ENCODE data around the gene NALCN.

NALCN gene

DNA sequence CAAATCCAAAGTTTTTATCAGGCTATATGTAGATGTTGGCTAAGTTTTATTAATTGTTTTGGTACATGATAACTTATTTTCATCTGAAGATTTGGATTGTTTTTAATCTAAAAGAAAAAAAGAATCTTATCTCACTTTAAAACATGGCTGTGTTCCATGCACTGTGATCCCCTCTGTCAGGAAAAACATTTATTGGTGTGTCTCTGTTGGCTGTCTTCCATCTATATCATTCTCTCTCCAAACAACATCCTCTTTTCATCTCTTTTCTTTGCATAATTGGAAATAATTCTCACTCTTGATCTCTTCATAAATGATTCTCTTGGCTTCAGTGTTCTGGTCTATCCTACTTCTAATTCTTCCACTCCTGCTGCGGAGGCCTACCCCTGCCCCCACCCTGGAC lies 4.2 kb downstream of the NALCN start:
- no peak for DNase-seq

DNA sequence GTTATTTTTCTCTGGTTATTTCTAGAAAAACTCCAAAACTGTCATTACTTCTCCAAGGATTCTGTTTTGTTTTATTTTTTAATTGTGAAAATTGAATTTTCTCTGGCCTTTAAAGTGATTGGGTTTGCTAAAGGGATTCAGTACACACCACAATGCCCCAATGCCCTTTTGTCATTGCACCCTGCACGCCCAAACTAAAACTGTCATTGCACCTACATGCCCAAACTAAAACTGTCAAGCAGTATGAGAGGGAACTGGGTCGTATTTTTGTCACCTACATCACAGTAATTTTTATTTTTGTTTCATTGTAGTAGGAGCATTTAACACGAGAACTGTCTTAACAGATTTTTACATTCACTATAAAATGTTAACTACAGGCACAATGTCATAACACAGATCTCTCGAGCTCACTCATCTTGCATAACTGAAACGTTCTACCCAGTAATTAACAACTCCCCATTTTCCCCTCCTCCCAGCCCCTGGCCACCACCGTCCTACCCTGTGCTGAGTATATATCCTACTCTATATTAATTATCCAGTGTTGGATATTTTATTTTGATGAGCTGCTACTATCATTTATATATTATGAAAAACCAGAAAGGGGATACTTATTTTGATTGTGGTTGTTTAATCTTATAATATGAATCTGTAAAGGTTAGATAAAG lies 7.2 kb downstream of the NALCN start:
- DNase-seq: no peak

DNA sequence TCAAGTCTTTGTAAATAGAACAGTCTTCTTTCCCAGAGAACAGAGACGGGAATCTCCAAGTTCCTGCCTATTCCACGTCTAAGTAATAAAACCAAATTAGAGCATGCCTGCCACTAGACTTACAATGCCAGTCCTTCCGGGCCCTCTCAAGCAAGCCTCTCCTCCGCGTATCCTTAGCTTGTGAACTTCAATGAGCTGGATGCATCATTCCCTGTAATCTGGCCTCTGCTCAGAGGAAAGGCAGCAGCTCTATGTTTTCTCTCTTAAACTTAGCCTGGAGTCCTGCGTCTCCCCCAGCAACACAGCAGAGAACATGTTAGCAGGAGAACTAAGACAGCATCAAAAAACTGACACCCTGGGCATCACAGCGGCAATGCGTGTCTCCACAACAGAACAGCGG lies 8.2 kb downstream of the NALCN start:
- no peak for DNase-seq

DNA sequence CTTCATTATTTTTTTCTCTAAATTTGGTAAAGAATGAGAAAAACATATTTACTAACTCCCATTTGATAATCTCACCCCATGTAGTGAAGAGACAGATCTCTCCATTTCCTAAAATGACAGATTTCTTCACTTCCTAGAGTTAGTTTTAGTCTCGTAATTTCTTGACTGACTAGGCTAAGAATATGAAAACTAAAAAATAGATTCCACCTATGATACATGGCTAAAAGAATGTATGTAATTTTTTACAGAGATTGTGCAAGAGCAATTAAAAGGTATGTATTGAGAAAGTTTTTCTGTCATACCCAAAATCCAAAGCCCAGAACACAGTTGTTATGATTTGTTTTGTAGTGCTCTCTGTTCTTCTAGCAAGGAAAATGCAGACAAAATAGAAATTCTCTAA lies 9.5 kb downstream of the NALCN start:
- DNase-seq: no peak

DNA sequence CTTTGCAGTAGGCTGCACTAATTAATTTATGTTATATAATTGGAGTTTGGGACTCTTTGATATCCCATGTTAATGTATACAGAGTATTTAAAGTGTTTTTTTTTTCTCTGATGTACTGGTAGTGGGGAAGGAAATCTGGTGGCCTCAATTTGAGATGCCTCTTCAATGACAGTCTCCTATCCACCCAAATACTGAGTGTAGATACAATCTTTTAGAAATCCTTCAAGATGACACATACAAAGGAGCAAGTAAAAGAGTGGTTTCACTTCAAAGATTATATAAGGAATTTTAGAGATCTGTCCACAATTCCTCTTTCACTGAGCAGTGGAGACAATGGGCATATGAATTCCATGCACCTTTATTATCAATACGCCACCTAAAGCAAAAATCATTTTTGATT lies 15.1 kb downstream of the NALCN start:
- DNase-seq: no peak

DNA sequence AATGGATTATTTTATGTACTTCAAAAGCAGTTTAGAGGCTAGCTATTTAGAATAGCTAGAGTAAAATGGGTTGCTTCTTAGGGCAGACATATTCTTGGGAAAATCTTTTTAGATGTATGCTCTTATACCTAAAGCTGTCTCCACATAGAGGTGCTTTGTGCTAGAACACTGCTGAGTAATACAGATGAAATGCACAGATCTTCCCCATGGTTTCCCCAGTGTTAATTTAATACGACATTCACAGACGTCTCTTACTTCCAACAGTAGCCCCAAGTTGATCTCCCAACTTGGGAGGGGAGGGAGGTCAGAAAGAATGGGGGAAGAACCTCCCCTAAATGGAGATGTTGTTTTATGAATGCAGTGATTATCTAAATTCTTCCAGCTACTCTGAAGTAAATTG lies 16.9 kb downstream of the NALCN start:
- DNase-seq: no peak

DNA sequence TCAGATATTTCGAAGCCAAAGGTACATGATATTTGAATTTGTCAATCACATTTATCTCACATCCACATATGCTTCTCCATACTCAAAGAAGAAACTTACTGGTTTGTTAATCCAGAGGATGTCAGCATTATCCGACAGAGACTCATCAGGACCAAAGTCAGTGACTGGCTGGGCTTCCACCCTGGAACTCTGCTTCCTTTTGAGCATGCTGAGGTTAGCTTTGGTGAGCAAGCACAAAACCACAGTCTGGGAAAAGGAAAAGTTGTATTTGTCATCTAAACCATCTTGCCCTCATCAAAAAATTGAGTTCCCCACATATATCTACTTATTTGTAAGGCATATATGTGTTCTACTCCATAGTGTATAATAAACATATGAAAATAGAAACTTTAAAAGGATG lies 17.4 kb downstream of the NALCN start:
- DNase-seq: no peak

DNA sequence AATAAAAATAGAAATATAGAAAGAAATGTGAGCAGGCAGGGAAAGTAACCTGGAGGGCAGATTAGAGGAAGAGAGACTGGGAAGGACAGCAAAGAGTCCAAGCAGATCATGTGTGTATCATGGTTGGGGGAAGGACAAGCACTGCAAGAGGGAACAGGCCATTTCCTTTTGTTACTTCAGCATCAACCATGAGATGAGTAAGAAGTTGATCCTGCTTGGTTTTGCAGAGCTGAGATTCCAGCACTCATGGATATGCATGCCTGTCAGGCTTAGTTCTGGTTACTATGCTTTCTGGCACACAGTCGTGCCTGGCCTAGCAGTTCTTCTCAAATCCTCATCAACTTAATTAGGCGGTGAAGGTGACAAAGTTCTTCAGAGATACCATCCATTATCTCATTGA lies 18.1 kb downstream of the NALCN start:
- DNase-seq: no peak

DNA sequence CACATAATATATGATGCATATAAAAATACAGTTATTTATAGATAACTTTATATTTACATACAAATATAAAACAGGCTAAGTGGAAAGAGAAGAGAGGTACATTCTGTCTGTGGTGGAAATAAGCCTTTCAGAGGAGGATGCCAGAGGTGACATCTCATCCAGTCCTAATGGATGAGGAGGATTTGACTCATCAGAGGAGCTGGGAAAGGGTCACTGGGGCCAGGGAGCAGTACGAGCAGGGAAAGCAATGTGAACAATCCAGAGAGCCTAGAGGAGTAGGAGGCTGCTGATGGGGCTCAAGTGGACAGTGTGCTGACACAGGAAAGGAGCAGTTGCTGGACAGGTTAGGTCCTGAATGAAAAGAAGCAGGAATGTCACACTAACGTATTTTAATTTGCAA lies 18.6 kb downstream of the NALCN start:
- no peak for DNase-seq

DNA sequence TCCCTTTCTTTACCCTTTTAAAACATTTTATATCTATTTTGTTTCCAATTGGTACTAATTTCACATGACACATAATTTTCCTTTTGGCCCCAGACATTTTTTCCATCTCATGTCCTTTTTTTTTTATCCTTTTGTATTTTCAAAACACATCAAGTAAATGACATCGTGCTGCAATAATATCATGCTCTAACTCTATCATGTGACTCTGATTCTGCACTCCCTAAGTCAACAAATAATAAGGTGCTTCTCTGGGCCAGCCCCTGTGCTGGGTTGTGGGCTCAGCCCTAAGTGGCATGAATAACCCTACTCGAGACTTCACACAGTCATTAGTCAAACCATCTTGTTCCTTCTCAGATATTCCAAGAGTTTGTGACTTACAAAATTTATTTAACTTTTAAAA lies 21.7 kb downstream of the NALCN start:
- DNase-seq: no peak

DNA sequence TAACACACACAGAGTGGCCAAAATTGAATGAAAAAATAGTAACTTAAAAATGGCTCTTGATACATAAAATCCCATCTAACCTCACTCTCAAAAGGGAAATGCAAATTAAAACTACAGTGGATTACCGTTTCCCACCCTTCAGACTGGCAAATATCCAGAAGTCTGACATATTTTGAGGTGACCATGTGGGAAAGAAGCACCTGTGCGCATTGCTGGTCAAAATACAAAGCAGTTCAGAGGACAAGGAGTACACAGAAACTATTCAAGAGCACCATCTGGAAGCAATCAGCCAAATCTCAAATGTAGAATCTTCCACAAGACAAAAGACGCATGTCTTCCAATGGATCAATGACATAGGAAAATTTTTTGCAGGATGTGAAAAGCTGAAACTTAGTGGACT lies 23.2 kb downstream of the NALCN start:
- DNase-seq: no peak

DNA sequence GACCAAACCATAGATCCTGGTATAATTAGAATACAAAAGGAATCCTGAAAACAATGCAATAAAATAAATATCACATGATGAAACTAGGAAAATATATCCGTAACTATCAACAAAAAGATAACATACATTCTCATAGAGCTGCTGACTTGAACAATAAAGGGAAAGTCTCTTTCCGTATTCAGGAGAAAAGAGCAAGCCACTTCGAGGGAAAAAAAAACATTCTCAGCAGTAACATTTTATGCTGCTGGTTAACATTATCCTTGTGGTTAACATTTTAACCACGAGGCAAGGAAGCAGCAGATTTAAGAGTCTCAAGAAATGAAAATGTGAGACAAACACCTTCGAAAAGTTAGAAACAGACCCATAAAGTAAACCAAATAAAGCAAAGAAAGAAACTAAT lies 25.8 kb downstream of the NALCN start:
- no peak for DNase-seq

DNA sequence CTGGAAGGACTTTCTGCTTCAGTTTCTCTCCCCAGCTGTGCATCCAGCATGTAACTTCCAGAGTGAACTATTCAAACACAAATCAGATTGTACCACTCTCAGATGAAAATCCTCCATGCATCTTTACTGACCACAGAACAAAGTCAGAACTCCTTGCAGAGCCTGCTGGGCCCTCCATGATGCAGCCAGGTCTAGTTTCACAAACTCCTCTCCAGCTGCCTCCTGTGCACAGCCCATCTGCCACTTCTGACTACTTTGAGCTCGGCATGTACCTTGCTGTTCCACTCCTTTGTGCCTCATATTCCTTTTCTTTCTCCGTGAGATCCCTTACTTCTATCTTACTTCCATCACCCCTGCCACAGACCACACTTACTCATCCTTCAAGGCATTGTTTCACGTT lies 31.4 kb downstream of the NALCN start:
- DNase-seq: no peak

DNA sequence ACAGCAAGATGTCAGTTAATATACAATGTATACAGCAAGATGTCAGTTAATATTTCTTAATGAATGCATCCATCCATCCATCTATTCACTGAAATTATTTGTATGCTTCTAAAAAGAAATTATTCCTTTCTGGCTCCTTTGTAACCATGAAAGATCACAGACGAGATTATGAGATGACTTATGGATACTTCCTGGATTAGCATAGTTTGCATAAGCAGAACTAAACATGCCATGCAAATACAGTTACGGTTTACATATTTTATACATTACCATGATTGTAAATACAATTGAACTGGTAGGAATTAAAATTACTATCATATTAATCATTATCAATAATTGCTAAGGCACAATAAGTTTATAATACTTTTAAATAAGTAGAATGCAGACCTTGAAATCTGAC lies 32.7 kb downstream of the NALCN start:
- DNase-seq: no peak

DNA sequence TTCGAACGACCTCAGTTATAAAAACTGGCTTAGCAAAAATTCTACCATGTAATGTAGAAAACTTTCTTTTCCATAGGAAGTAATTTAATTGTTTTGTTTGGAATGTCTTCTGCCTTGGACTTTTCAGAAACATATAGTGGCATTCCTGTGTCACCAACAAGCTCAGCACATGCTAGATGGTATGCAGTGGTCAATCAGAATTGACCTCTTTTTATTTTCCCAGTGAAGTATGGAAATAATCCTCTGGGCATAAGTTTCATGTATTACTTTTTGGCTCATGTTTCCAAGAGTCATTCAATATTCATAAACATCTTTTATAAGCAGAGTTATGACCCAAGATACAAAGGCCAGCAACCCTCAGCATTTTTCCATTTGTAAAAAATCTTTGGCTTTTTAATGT lies 33.6 kb downstream of the NALCN start:
- DNase-seq: no peak

DNA sequence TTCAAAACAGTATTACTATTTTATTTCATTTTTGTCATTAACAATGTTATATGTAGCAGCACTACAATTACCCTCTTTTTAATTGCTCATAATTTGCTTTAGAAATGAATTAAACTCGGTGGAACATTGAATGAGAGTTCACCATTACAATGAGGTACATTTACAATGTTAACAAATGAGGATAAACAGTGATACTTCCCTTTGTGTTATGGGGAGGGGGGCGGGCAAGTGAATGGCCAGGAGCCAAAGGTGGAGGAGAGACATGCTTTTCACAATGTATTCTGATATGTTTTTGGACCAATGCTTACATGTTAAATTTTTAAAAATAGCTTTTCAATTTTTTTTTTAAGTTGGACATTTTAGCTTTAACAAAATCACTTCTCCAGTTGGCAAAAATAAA lies 34.2 kb downstream of the NALCN start:
- no peak for DNase-seq

DNA sequence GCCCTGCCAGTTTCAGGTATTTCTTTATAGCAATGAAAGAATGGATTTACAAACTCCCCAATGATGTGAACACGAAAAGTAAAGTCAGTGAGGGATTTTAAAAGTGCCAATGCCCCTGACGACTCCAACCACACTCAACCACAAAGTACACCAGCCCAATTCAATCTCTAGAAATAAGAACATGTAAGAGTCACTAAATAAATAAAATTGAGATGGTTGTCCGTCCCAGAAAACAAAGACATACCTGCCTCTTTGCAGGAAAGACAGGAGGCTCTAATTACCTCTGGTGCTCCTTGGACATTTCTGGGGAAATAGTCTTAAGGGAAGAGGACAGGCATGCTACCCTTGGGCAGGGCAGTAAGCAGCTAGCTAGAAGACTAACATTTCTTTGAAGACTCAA lies 55.8 kb downstream of the NALCN start:
- DNase-seq: no peak

DNA sequence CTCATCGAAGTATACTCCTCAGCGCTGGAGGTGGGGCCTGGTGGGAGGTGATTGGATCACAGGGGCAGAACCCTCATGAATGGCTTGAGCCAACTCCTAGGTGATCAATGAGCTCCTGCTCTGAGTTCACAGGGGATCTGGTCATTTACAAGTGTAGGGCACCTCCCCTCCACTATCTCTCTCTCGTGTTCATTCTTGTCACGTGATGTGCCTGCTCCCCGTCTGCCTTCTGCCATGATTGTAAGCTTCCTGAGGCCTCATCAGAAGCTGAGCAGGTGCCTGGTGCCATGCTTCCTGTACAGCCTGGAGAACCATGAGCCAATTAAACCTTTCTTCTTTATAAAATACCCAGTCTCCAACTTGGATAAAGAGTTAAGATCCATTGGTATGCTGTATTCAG lies 61.4 kb downstream of the NALCN start:
- DNase-seq: no peak

DNA sequence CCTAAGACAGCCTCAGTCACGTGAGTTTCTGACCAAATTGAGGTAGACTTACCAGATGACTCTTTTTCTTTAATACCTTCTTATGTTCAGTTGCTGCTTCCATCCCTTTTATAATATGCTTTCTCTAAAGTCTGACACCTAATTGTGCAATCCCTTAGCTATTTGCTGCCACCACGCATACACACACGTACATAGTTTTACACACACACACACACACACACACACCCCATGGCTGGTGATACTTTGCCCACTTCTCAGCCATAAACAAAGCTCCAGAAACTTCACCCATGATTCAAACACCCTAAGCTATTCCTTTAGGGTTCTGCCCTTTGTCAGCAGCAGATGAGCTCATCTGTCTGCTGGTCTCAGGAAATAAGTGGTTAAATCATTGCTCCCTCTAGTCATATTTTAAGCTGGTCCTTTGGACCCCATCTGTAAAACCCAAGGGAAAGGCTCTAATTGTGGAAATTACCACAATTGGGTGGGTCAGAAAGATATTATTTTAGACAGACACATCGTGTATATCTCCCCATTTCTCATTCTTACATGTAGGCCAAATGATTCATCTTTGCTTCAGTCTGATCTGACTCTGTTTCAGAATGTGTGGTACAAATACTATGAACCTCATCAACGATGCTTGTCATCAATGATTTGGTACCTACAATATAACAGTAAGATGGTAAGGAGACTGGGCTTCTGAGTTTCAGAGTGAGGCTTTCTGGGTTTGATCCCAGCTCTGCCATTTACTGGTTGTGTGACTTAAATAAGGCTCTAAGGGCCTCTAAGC lies 69.2 kb downstream of the NALCN start:
- DNase-seq: no peak

DNA sequence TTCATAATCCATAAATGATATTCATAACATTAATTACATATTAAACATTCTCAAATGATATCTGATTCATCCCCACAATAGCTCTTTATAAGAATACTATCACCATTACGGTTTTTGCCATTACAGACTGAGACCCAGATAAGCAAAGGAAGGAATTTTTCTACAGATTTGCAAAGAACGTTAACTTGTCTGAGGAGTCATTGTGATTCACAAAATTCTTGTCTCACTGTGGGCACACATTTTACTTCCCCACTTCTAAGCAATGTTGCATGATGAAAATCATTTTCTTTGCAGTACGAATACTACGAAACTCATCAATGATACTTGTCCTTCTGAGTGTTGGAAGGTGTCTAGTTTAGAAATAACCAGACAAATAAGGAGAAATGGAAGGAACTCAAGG lies 70.1 kb downstream of the NALCN start:
- DNase-seq: no peak

DNA sequence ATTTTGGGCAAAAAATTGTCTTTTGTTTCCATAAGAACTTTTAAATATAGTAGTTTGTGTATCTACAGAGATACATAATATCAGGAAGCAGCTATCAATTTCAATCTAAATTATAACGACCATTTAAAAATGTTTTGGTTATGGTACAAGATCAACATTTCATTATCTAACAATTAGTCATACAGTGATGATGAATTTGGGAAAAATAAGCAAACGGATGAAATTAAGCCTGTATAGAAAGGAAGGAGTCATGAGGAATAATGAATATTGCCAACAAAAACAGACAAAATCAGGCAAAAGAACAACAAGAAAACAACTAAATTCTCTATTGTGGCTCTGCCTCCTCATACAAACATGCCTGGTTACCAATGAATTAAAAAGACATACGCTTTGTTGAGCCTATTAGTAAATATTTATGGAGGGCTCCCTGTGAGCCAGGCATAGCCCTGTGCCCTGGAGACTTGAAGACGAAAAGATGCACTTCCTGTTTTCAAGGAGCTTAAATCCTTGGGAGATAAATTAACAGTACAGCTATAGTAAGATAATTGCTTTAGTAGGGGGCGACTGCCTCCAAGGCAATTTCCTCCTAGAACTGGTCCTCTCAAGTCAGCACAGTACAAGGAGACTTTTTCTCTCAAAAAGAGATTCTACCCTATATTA lies 73.0 kb downstream of the NALCN start:
- no peak for DNase-seq

DNA sequence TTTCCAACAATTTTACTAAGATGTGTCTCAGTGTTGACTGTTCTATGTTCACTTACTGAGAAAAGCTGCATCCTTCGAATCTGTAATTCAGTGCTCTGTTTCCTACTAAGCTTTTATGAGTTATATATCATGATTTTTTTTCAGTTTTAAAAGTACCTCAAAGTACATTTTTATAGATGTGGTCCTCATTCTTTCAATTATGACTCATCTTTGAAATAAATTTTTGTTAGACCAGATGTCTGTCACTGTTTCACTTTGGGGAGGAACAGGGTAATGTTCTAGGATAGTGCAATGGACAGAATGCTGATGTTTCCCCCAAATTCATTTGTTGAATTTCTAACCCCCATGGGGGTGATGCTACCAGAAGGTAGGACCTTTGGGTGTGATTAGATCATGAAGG lies 74.8 kb downstream of the NALCN start:
- DNase-seq: no peak

DNA sequence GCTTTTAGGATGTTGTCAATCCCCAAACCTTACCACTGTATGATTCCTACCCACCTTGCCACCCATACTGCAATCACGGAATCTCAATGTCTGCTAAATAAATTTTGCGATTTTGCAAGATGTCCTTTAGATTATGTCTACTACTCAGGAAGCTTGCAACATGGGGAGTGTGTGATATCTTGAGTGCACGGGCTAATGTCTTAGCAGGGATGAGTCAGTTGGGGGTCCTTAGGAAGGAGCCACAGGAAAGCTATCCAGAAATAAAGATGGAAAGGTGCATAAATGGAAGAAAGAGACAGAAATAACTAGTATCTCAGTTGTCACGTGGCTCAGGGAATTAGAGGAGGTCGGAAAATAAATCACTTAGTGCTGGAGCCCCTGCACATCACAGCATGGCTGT lies 77.1 kb downstream of the NALCN start:
- no peak for DNase-seq

DNA sequence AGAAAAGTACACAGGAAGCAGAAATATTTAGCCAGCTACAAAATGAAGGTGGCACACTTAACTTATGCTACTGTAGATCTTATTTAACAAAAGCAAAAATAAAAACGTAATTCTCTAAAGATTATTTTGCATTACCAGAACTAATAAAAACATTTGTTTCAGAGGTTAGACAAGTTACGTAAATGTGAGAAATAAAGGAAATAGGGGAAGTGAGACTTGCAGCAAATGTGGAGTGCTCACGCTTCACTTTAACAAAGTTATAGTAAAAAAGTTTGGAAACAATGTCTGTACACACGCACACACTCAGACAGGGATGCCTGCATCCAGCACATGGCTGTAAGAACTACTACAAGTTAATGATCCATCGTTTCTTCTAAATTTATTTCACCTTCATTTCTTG lies 83.7 kb downstream of the NALCN start:
- DNase-seq: no peak

DNA sequence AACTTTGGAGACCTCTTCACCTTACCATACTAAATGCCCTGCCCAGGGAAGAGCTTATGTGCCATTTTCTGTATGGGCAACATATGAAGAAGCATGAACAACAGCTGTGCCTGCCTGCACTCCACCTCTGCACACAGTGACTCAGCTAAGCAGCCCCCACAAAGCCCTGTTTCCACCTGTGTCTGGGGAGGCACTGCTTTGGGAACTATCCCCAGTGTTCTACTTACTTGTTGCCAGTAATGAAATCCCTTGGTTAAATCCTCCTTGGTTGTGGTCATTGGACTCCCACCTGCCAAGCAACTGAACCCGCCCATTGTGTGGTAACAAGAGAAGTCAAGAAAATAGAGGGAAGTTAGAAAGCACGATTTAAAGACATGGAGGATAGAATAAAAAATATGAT lies 84.6 kb downstream of the NALCN start:
- DNase-seq: no peak
